NCI-H2196 treated with DMSO at 0.1 percent for 48 hours (cell line): ENCODE data around the gene IFNG.
"Not testable (repeated sequence)": the region's sequence is repeated elsewhere in the genome, so short reads cannot be mapped to it uniquely, and the experiment has no call there.

Source experiments
- DNase-seq: peaks from one replicate; lab custom pipeline; 2025; ENCODE audit not compliant: unreplicated experiment; lab: John Stamatoyannopoulos, UW

The IFNG gene

DNA sequence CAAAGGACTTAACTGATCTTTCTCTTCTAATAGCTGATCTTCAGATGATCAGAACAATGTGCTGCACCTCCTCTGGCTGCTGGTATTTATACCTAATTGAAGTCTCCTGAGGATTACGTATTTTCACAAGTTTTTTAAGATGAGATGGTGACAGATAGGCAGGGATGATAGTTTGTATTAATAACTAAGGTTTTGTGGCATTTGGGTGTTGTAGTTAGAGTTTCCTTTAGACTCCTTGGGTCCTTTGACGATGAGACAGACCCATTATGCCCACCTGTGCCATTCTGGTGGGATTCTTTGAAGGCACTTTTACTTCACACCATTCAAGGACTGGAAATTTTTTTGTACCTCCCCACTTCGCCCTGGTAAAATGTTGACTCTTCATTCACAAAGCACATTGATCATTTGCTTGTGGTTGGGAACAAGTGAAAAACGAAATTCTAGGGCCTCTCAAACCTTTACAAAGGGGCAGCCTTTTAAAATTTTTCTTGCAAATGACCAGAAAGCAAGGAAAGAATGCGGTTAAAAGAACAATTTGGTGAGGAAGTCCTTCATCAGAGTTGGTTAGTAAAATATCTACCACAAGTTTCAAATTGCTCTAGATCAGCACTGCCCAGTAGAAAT is at the start of gene IFNG:
Gene IFNG (minus strand): TSS at position 60 of the 624 bp plus-strand sequence. CDS start 125 bp downstream, outside the sequence.
- DNase-seq = no peak

DNA sequence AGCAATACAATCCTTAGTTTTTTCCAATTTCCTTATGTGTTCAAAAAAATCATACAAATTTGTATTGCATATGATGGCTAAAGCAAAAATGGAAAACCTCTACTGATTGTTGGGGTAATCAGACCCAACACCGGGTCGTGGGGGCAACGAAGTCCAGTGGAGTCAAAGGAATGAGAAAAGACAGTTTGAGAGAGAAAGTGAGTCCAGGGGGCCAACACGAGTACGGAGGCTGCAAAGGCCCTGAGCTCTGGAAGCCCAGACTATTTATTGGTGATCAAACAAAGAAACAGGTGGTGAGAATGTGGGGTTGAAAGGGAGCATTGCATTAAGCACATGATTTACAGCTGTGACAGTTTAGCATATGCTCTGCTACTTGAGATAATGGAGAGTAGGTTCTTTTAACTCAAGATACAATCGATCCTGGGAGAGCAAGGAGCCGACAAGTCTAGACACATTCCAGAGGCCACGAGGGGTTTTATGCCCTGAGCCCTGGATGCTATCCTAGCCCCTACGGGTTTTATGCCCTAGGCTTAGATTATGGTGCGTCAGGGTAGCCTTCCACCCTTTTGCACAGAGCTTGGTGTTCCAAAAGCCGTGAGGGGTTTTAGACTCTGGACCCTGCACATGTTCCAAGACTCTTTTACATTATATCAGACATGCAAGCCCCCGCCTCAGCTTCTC is 49.6 kb upstream of the IFNG start:
- DNase-seq = not testable (repeated sequence)

DNA sequence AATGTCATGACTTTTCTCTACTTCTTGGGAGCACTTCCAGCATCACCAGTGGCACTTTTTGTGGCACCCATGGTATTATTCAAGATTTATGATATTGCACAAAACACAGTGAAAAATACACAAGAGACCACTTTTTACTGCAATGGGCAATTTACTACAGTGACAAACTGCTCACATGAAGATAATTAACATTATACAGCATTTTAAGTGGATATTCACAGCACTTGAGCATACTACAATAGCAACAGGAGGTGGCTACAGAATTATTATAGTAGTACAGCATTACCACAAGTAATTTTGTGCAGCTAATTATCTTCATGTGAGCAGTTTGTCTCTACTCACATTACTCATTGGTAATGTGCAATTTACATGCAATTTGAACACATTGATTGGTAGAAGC is 47.7 kb upstream of the IFNG start:
- DNase-seq = no peak

- no peak for DNase-seq
Measured at GRCh38 chr12:68206446-68206845, 46.9 kb upstream of the IFNG start.

- no peak for DNase-seq
Measured at GRCh38 chr12:68203460-68203875, 43.9 kb upstream of the IFNG start.

DNA sequence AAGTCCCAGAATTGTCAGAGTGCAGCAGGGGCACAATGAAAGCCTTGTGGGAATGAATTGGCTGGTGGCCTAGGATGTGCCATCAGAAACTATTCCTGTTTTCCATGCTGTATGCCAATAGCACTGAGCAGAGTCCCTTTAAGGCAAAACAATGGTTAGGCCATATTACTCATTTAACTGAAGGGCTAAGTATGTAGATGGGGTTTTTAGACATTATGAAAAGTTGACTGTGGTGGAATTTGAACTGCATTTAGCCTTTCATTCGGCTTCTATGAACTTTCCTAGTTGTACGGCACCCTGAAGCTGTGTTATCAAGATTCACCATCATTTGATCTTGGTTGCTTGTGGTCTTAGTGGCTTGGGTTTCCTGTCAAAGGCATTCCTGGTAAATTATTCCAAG is 41.3 kb upstream of the IFNG start:
- DNase-seq = no peak

DNA sequence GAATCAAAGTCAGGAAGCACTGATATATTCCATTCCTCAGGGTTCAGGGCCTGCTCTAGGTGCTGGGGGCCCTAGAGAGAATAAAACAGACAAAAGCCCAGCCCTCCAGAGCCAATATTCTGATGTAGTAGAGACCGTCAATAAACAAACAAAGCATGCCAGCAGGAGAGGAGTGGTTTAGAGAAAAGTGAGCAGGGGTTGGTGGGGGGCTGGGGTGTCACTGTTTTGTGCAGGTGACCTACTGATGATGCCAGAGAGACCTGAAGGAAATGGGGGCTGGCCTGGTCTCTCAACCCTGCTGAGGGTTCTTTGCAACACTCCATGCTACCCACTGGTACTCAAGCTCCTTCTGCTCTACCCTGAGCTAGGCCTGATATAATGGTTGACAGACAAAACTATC is 39.6 kb upstream of the IFNG start:
- DNase-seq = no peak

- DNase-seq = no peak
Measured at GRCh38 chr12:68198507-68199086, 39.1 kb upstream of the IFNG start.

- DNase-seq = no peak
Measured at GRCh38 chr12:68190301-68190700, 30.8 kb upstream of the IFNG start.

GRCh38 chr12:68189821-68190242 is 30.3 kb upstream of the IFNG start:
- DNase-seq = no peak

DNA sequence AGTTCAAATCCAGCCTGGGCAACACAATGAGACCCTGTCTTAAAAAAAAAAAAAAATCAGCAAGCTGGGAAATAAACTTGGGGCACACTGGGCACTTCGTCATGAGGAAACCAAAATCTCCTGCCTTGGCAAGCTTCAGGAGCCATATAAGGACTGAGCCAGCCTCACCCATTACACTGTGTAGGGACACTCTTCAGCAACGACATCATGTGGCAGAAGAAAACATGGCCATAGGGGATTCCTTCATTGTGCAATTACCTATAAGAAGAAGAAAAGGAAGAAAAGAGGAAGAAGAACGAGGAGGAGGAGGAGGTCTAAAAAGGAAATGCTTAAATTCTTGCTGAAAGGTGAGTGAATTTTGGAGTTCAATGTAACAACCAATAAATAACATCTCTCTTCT is 26.1 kb upstream of the IFNG start:
- no peak for DNase-seq

DNA sequence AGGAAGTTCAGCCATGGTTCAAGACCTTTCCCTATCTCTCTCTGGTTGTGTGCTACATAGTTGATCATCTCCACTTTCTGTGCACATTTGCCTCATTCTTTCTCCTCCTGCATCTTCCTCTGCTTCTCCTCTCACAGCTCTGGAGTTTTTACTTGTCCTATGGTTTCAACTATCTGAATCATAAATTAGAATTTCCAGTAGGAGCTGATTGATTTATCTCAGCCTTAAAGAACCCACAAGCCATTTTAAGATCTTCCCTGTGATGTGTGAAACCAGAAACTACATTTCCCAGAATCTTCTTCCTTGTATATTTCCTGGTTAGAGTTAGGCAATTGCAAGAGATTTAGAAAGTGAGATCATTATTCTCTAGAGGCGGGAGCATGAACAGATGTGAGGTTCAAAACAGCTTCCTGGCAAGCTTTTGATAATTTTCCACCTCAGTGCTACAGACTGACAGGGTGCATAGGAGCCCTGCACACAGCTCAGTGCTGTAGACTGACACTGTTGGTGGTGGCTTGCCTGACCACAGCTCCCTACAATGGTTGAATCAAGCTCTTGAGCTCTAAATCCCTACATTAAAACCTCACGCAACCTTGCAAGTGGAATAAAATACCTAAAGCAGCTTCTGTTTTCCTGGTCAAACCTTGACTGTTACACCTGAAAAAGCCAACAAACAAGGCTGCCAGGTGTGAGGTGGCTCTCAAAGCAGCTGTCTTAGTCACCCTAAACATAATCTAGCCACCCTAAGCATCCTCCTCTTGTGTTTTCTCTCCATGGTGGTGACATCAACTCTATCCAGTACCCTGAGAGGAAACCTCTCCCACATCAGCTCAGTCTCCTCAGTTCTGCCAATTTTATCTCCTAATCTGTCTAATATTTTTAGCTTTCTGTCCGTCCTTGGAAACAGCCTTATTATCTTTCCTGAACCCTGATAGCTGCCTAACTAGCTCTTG is 21.5 kb upstream of the IFNG start:
- no peak for DNase-seq

- DNase-seq = no peak
Measured at GRCh38 chr12:68178774-68179439, 19.4 kb upstream of the IFNG start.

DNA sequence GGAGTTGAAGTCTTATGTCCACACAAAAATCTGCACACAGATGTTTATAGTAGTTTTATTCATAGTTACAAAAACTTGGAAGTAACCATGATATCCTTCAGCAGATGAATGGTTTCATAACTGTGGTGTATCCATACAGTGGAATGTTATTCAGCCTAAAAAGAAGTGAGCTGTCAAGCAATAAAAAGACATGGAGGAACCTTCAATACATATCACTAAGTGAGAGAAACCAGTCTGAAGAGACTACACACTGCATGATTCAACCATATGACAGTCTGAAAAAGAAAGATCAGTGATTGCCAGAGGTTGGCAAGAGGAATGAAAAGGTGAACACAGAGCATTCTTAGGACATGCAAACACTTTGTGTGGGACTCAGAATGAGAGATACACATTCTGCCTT is 18.6 kb upstream of the IFNG start:
- no peak for DNase-seq

GRCh38 chr12:68177562-68177961 is 18.0 kb upstream of the IFNG start:
- no peak for DNase-seq

DNA sequence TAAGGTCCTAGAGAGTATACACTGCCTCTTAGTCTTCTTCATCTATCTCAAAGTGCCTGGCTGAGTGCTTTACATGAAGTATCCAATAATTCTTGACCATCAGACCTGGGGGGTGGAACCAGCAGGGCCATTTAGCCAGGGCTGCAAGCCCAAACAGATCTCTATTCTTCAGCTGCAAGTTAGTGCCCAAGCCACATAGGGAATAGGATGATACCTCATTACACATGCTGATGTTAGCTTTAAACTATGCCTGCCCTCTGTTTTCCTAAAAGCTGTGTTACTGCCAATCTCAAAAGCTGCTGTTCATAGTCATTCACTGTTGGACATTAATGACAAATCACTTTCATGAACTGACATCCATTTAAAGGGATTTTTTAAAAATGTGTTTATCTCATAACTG is 16.7 kb upstream of the IFNG start:
- DNase-seq = no peak

- DNase-seq = no peak
Measured at GRCh38 chr12:68175557-68176061, 16.1 kb upstream of the IFNG start.

DNA sequence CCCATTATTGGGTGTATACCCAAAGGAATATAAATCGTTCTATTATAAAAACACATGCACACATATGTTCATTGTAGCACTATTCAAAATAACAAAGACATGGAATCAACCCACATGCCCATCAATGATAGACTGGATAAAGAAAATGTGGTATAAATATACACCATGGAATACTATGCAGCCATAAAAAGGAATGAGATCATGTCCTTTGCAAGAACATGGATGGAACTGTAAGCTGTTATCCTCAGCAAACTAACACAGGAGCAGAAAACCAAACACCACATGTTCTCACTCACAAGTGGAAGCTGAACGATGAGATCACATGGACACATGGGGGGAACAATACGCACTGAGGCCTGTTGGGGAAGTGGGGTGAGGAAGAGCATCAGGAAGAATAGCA is 15.2 kb upstream of the IFNG start:
- DNase-seq = not testable (repeated sequence)

GRCh38 chr12:68173792-68174191 is 14.3 kb upstream of the IFNG start:
- DNase-seq = no peak

DNA sequence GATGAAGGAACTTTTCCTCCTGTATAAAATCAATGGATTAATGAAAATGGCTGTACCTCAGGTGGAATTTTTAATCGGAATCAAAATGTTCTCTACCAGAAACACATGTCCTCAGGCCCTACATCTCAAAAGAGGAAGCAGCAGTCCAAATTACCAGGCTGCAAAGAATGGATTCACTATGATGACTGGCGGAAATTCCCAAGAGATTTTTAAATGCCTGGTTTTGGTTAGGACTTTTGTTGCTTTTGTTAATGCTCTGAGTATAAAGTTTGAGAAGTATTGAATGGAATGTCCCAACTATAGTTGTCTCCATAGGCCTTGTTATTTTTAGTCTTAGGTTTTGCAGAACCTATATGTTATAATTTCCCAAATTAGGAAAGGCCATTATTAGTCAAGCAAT is 11.2 kb upstream of the IFNG start:
- no peak for DNase-seq
